ENCODE data around the gene USH2A. TPM values are rescaled to one million over a fixed set of nuclear protein-coding genes. Genes with fewer than 3 reads are reported as not detected.
A peak's percentile ranks its signal among the peaks of the same experiment; 100 is the strongest.

The USH2A gene
- total and polyA plus RNA-seq, 2 experiments from 2014 or later: 0.24 TPM; not detected in 1

- H3K27ac ChIP-seq: peak overlapping the region; percentile 66
- H3K4me3 ChIP-seq: no peak overlapping the region
- no peak for TF ChIP-seq CTCF (IDR thresholded peaks at IDR 0.05; ENCODE audit: low read depth, low read length)
- H3K9me3 ChIP-seq (ENCODE audit: low read depth): no peaks in the 10 kb centered on the region
- H3K36me3 ChIP-seq: no peaks in the 10 kb centered on the region
- H3K27me3 ChIP-seq: no peaks in the 10 kb centered on the region
- H3K4me1 ChIP-seq (ENCODE audit: low read depth): peaks cover 50% of the 10 kb centered on the region
- DNase-seq (ENCODE audit: low read depth in 1 of 2, low spot score in 1 of 2): peak; percentile 22 to 23
Measured at GRCh38 chr1:216461466-216461865, 38.2 kb upstream of the USH2A start.

GRCh38 chr1:216459651-216460207, 36.5 kb upstream of the USH2A start:
- H3K27ac ChIP-seq: no peak overlapping the region
- H3K4me3 ChIP-seq: no peak overlapping the region
- H3K9me3 ChIP-seq (ENCODE audit: low read depth): no peaks in the 10 kb centered on the region
- DNase-seq (ENCODE audit: low read depth in 1 of 2, low spot score in 1 of 2): no peak
- no peak for TF ChIP-seq CTCF (IDR thresholded peaks at IDR 0.05; ENCODE audit: low read depth, low read length)
- peaks cover 50% of the 10 kb centered on the region for H3K4me1 ChIP-seq (ENCODE audit: low read depth)
- H3K36me3 ChIP-seq: no peaks in the 10 kb centered on the region
- H3K27me3 ChIP-seq: no peaks in the 10 kb centered on the region

DNA sequence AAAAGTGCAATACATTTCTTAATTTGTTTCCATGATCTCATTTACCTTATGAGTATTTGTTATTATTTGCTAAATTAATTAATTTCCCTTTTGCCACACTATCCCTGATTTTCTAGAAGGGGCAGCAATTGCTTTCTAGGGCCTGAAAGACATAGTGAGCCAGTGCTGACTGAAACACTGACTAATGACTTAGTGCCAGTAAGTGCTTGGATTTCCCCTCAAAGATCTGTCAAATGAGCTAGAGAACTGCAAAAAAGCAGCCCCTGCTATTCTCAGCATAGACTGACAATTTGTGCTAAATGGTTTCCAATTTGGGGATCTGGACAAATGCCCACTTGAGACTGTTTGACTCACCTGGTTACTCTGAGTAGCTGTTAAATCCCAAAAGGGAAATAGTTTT, 35.6 kb upstream of the USH2A start:
- DNase-seq (ENCODE audit: low read depth in 1 of 2, low spot score in 1 of 2): peak in 1 of 2 donors; percentile 49
- Histone ChIP-seq H3K4me3 (no peak overlapping the region), H3K27me3 (no peaks in the 10 kb centered on the region), H3K36me3 (no peaks in the 10 kb centered on the region), H3K27ac (peak overlapping the region; percentile 27), H3K9me3 (ENCODE audit: low read depth) (no peaks in the 10 kb centered on the region), H3K4me1 (ENCODE audit: low read depth) (peaks cover 50% of the 10 kb centered on the region)
- TF ChIP-seq CTCF (IDR thresholded peaks at IDR 0.05; ENCODE audit: low read depth, low read length): no peak

DNA sequence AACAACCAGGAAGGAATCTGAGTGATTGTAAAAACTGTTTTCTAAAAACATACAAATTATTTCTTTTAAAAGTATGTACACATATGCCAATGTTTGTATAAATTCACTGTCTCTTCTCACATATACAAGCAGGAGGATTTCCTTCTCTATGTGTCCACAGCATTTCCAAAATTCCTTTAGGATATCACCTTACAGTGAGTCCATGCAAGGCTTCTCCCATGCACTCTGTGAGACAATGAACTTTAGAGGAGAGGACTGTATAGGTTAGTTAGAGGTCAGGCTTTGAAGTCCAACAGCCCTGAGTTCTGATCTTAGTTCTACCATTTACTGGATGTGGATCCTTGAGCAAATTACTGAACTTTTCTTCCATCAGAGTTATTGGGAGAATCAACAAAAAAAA, 34.1 kb upstream of the USH2A start:
- no peak overlapping the region for H3K4me3 ChIP-seq
- peaks cover 43% of the 10 kb centered on the region for H3K4me1 ChIP-seq (ENCODE audit: low read depth)
- peak in 1 of 2 donors; percentile 17 for DNase-seq (ENCODE audit: low read depth in 1 of 2, low spot score in 1 of 2)
- no peaks in the 10 kb centered on the region for H3K9me3 ChIP-seq (ENCODE audit: low read depth)
- H3K36me3 ChIP-seq: no peaks in the 10 kb centered on the region
- no peak overlapping the region for H3K27ac ChIP-seq
- no peaks in the 10 kb centered on the region for H3K27me3 ChIP-seq
- no peak for TF ChIP-seq CTCF (IDR thresholded peaks at IDR 0.05; ENCODE audit: low read depth, low read length)

- Histone ChIP-seq H3K9me3 (ENCODE audit: low read depth) (no peaks in the 10 kb centered on the region), H3K27ac (no peak overlapping the region), H3K4me3 (no peak overlapping the region), H3K4me1 (ENCODE audit: low read depth) (peaks cover 36% of the 10 kb centered on the region), H3K36me3 (no peaks in the 10 kb centered on the region), H3K27me3 (no peaks in the 10 kb centered on the region)
- no peak for TF ChIP-seq CTCF (IDR thresholded peaks at IDR 0.05; ENCODE audit: low read depth, low read length)
- DNase-seq (ENCODE audit: low read depth in 1 of 2, low spot score in 1 of 2): peak in 1 of 2 donors; percentile 56
Measured at GRCh38 chr1:216456682-216457081, 33.4 kb upstream of the USH2A start.
